ENCODE measurements around the gene ASTN2.

DNA sequence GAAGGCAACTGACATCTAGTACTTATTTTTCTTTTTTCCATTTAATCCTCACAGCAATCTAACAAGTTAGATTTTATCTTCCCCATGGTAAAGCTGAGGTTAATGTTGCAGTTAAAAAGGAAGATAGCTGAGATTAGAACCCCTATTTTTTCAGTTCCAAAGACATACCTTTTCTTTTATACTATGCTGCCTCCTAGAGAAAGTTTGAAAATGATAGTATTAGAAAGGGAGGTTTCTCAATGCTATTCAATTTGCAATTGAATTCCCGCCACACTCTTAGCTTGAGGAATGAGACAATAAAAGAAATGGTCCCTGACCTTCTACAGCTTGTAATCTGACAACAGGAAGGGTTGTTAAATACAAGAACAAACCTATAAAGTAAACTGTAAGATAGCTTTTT lies 923.6 kb downstream of the ASTN2 start:
- TF ChIP-seq CTCF (IDR thresholded peaks at IDR 0.05) (no peak), POLR2A (IDR thresholded peaks at IDR 0.05) (no peak)

Data from prostate gland (tissue), 2 donors.